ENCODE data around the gene ZMYM5. TPM values are rescaled to one million over a fixed set of nuclear protein-coding genes. Genes with fewer than 3 reads are reported as not detected.
"Not testable (repeated sequence)": the region's sequence is repeated elsewhere in the genome, so short reads cannot be mapped to it uniquely, and the experiment has no call there.

The ZMYM5 gene
- total RNA-seq, 4 donors from 2014 or later: 7.4 to 16.2 (median 10.0) TPM

DNA sequence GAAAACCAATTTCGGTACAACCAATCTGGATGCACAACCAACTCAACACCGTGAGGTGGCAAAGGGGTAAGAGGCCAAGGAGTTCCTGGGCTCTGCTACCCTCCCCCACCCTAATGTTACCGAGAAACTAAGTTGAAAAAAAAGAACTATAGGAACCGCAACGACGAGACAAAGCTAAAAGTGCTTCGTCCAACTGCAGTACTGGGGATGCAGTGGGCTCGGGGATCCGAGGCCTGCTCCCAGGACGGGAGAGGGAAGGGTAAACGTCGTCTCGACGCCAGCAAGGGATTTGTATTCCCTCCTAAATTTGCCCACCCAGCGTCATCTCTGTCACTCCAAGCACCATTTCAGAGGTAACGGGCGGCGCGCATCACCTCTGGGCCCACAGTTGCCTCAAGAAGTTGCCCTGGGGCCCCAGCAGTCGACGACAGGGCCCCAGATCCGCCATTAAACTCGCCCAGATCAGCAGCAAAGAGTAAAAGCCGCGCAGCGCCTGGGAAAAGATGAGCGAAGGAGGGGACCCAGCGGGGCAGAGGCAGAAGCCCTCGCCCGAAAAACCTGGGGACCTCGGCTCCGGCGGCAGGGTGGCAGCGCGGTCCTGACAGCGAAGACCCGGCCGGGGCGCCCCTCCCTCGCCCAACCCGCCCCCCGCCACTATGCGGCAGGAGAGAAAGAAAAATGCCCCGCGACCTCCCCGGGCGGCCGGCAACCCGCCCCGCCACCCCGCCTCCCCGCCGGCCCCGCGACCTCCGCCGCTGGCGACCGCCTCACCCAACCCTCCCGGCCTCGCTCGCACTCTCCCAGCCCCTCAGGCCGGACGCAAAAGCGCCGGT lies 752 bp downstream of the ZMYM5 start:
- Histone ChIP-seq H3K27ac (peak overlapping the region; percentile 99), H3K27me3 (no peaks in the 10 kb centered on the region), H3K4me1 (peaks cover 9 to 62% (median 22%) of the 10 kb centered on the region in 3 donors), H3K4me3 (peak overlapping the region; percentile 80 to 92 (median 84)), H3K36me3 (peaks cover 0 to 21% (median 0%) of the 10 kb centered on the region in 3 donors), H3K9me3 (no peaks in the 10 kb centered on the region)
- DNase-seq: no peak
- TF ChIP-seq POLR2A (IDR thresholded peaks at IDR 0.05): no peak
- TF ChIP-seq, protein P1, sequence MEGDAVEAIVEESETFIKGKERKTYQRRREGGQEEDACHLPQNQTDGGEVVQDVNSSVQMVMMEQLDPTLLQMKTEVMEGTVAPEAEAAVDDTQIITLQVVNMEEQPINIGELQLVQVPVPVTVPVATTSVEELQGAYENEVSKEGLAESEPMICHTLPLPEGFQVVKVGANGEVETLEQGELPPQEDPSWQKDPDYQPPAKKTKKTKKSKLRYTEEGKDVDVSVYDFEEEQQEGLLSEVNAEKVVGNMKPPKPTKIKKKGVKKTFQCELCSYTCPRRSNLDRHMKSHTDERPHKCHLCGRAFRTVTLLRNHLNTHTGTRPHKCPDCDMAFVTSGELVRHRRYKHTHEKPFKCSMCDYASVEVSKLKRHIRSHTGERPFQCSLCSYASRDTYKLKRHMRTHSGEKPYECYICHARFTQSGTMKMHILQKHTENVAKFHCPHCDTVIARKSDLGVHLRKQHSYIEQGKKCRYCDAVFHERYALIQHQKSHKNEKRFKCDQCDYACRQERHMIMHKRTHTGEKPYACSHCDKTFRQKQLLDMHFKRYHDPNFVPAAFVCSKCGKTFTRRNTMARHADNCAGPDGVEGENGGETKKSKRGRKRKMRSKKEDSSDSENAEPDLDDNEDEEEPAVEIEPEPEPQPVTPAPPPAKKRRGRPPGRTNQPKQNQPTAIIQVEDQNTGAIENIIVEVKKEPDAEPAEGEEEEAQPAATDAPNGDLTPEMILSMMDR (IDR thresholded peaks at IDR 0.05): no peak
- intact Hi-C loops (cut with DNase I): loop anchor here (5.0 kb wide), 1 partner anchor 80 kb away; the partner anchor contains the start of gene PSPC1
- 0 to 1% methylated on average over 11 to 15 of the region's 66 CpGs for WGBS, 2 donors

DNA sequence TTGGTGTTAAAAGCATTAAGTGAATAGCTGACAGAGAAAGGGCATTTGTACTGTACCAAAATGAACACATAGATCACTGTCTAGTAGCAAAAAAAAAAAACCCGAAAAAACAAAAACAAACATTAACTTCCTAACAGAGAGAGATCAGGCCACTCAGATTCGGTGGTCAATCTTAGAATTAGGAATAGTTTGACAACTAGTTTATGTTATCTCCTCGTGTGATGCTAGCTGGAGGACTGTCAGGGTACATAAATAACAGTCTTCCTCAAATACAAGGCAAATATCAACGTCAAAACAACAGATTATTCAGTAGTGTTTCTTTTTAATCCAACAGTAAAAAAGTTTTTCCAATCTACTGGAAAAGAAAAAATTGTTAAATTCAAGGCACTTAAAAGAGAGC lies 1.7 kb downstream of the ZMYM5 start:
- intact Hi-C loops (cut with DNase I): loop anchor here (5.0 kb wide), 1 partner anchor 79 kb away; the partner anchor contains the start of gene PSPC1
- DNase-seq: no peak

DNA sequence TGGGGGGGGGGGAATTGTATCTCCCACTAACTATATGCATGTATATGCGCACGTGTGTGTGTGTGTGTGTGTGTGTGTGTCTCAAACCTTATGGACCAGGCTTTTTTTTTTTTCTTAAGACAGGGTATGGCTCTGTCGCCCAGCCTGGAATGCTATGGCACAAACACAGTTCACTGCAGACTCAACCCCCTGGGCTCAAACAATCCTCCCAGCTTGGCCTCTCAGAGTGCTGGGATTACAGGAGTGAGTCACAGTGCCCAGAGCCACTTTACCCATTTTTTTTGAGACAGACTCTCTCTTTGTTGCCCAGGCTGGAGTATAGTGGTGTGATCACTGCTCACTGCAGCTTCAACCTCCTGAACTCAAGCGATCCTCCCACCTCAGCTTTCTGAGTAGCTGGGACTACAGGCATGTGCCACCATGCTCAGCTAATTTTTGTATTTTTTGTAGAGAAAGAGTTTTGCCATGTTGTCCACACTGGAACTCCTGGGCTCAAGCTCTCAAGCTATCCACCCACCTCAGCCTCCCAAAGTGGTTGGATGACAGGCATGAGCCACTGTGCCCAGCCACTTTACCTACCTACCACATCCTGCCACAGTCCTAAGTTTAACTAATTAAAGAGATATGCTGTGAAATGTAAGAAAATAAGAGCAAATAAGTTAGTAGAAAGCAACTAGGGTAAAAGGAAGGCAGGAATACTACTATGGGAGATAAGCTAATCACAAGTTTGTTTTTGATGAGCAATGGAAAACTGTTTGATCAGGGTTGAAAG lies 2.4 kb downstream of the ZMYM5 start:
- no peaks in the 10 kb centered on the region for H3K9me3 ChIP-seq
- intact Hi-C loops (cut with DNase I): loop anchor here (5.0 kb wide), 1 partner anchor 79 kb away; the partner anchor contains the start of gene PSPC1
- WGBS, 2 donors: 24 to 58% methylated on average over 3 to 4 of the region's 4 CpGs

More for the DNA sequence above, 1.7 kb downstream of the ZMYM5 start:
- no peaks in the 10 kb centered on the region for H3K9me3 ChIP-seq
- H3K27ac ChIP-seq: peak overlapping the region in 3 of 4 donors; percentile 99
- no peaks in the 10 kb centered on the region for H3K27me3 ChIP-seq
- no peak for TF ChIP-seq POLR2A (IDR thresholded peaks at IDR 0.05)
- TF ChIP-seq, protein P1 (IDR thresholded peaks at IDR 0.05): no peak
- WGBS, 2 donors: 4 to 9% methylated on average over 4 of the region's 4 CpGs
- peak overlapping the region; percentile 80 to 92 (median 84) for H3K4me3 ChIP-seq
- H3K36me3 ChIP-seq: peaks cover 0 to 29% (median 0%) of the 10 kb centered on the region in 3 donors
- peaks cover 9 to 59% (median 22%) of the 10 kb centered on the region in 3 donors for H3K4me1 ChIP-seq

DNA sequence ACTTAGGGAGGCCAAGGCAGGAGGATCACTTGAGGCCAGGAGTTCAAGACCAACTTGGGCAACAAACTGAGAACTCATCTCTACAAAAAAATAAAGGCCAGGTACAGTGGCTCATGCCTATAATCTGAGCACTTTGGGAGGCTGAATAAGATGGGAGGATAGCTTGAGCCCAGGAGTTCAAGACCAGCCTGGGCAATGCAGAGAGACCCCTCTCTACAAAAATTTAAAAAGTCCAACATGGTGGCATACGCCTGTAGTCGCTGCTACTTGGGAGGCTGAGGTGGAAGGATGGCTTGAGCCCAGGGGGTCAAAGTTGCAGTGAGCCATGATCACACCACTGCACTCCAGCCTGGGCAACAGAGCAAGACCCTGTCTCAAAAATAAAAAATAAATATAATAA lies 5.8 kb downstream of the ZMYM5 start:
- DNase-seq; H3K4me3 ChIP-seq; H3K27ac ChIP-seq; intact Hi-C loops (cut with DNase I); H3K27me3 ChIP-seq; H3K9me3 ChIP-seq: not testable (repeated sequence)
- Histone ChIP-seq H3K36me3 (peaks cover 0 to 62% (median 0%) of the 10 kb centered on the region in 3 donors), H3K4me1 (peaks cover 9 to 60% (median 17%) of the 10 kb centered on the region in 3 donors)
- WGBS, 2 donors: 93 to 97% methylated on average over 2 of the region's 2 CpGs

More for the DNA sequence above, 2.4 kb downstream of the ZMYM5 start:
- H3K27ac ChIP-seq: peak overlapping the region; percentile 49 to 99 (median 99)
- TF ChIP-seq, protein P1 (IDR thresholded peaks at IDR 0.05): no peak
- TF ChIP-seq POLR2A (IDR thresholded peaks at IDR 0.05): no peak
- H3K4me1 ChIP-seq: peaks cover 9 to 64% (median 22%) of the 10 kb centered on the region in 3 donors
- peaks cover 0 to 35% (median 0%) of the 10 kb centered on the region in 3 donors for H3K36me3 ChIP-seq
- H3K4me3 ChIP-seq: peak overlapping the region in 2 of 4 donors; percentile 87 to 92
- DNase-seq: no peak
- H3K27me3 ChIP-seq: no peaks in the 10 kb centered on the region

DNA sequence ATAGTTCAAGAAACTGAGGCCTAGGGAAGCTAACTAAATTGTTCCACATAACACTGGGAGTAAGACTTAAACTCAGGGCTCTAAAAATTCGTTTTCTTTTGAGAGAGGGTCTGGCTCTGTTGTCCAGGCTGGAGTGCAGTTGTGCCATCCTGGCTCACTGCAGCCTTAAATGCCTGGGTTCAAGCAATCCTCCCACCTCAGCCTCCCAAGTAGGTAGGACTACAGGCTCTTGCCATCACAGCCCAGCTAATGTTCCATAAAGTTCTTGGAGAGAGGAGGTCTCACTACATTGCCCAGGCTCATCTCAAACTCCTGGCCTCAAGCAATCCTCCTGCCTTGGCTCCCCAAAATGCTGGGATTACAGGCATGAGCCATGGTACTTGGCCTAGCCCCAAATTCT lies 10.7 kb downstream of the ZMYM5 start:
- intact Hi-C loops (cut with DNase I): no loop called here
- Histone ChIP-seq H3K4me3 (no peak overlapping the region), H3K27ac (no peak overlapping the region), H3K4me1 (peaks cover 0 to 21% (median 0%) of the 10 kb centered on the region in 3 donors), H3K36me3 (peaks cover 5 to 89% (median 15%) of the 10 kb centered on the region in 3 donors), H3K9me3 (no peaks in the 10 kb centered on the region), H3K27me3 (no peaks in the 10 kb centered on the region)
- TF ChIP-seq, protein P1 (IDR thresholded peaks at IDR 0.05): no peak
- no peak for TF ChIP-seq POLR2A (IDR thresholded peaks at IDR 0.05)
- no peak for DNase-seq
- WGBS, 2 donors: 58 to 82% methylated on average over 1 of the region's 1 CpG

All from esophagus squamous epithelium (tissue), 5 donors.